ENCODE results near the gene SPTAN1. TPM values are rescaled to one million over a fixed set of nuclear protein-coding genes. Genes with fewer than 3 reads are reported as not detected.

The SPTAN1 gene
- total and polyA plus RNA-seq, 2 donors (not counting 3 experiments of a cell fraction or from before 2014, with no cell fraction given): 408 to 502 TPM

GRCh38 chr9:128526720-128527119, 25.7 kb upstream of the SPTAN1 start:
- CTCF ChIA-PET: interaction anchor here (1.4 to 3.9 kb wide), 2 partner anchors 24 to 88 kb away, joined by 4 to 11 read pairs; no protein-coding TSS in a partner anchor
- no peak for TF ChIP-seq MYC (IDR thresholded peaks at IDR 0.05; ENCODE audit: low read depth, low read length)
- no peak for TF ChIP-seq CTCF (IDR thresholded peaks at IDR 0.05; ENCODE audit: extremely low read depth in 1 of 2, insufficient read depth in 1 of 2, low read depth in 1 of 2, low read length in 2 of 2)
- no peak for TF ChIP-seq POLR2A (IDR thresholded peaks at IDR 0.05; ENCODE audit: low read depth, low read length)
- TF ChIP-seq JUN (IDR thresholded peaks at IDR 0.05; ENCODE audit: borderline replicate concordance, insufficient read depth, insufficient read length, low read depth): no peak
- TF ChIP-seq POLR2AphosphoS5 (IDR thresholded peaks at IDR 0.05; ENCODE audit: insufficient read depth, low read depth, low read length): no peak
- no peak for TF ChIP-seq EZH2 (IDR thresholded peaks at IDR 0.05; ENCODE audit: borderline replicate concordance, low read depth, low read length, severe bottlenecking)

More at GRCh38 chr9:128526720-128527119, 25.7 kb upstream of the SPTAN1 start:
- H3K4me2 ChIP-seq (ENCODE audit: insufficient read depth, low read length): no peak overlapping the region
- FAIRE-seq (no peak), DNase-seq (ENCODE audit: low read depth, low spot score) (no peak)
- dilution Hi-C loops (cut with MboI; ENCODE audit: extremely low pct_ligation_motif_present, low sequenced_read_pairs): no loop called here
- H3K4me1 ChIP-seq (ENCODE audit: control insufficient read depth, extremely low read depth, insufficient read depth, low read length): peaks cover 26% of the 10 kb centered on the region
- no peak overlapping the region for H3K9ac ChIP-seq (replicated peaks; ENCODE audit: extremely low read depth, insufficient read depth, low read length)
- no peaks in the 10 kb centered on the region for H3K9me1 ChIP-seq (replicated peaks; ENCODE audit: control insufficient read depth, extremely low read depth, insufficient read depth, low read length)
- no peak overlapping the region for H3K27ac ChIP-seq (ENCODE audit: insufficient read depth, low read depth, low read length)
- no peaks in the 10 kb centered on the region for H3K27me3 ChIP-seq (ENCODE audit: control insufficient read depth in 2 of 2, insufficient read depth in 2 of 2, low read length in 2 of 2)
- no TSS peak for BruUV-seq (replicated peaks)
- H3K36me3 ChIP-seq (ENCODE audit: control insufficient read depth in 2 of 2, extremely low read depth in 1 of 2, insufficient read depth in 2 of 2, low read length in 2 of 2): peaks cover 5% of the 10 kb centered on the region in 2 experiments
- no peak overlapping the region for H3K4me3 ChIP-seq (replicated peaks in 1 of 3; ENCODE audit: insufficient read depth in 1 of 3, low read depth in 1 of 3, low read length in 3 of 3)
- POLR2A ChIA-PET: no interaction called here
- no peaks in the 10 kb centered on the region for H3K9me3 ChIP-seq (replicated peaks; ENCODE audit: control insufficient read depth, insufficient read depth, low read length)
- intact Hi-C loops (cut with micrococcal nuclease): no loop called here
- no peak overlapping the region for H2AFZ ChIP-seq (ENCODE audit: low read depth, low read length)
- peaks cover 1% of the 10 kb centered on the region for H4K20me1 ChIP-seq (replicated peaks; ENCODE audit: control insufficient read depth, extremely low read depth, insufficient read depth, low read length)
- H3K79me2 ChIP-seq (ENCODE audit: control insufficient read depth, insufficient read depth, low read length): no peaks in the 10 kb centered on the region

Measured in endothelial cell of umbilical vein (primary cell).